Heart right ventricle (tissue), 16 donors: Measurements from ENCODE around the gene GRK1. TPM values are rescaled to one million over a fixed set of nuclear protein-coding genes. Genes with fewer than 3 reads are reported as not detected.

Source experiments
- ATAC-seq, 8 donors: fragments of 200-7000 bp; cut with Tn5 transposase; one replicate each; pipeline ENCODE4 v1.9.1; 2020; ENCODE audit warnings: mild to moderate bottlenecking in 8 of 8, moderate library complexity in 8 of 8, moderate number of reproducible peaks in 1 of 8
- DNase-seq, 2 donors: peaks; one replicate each; pipeline ENCODE4 v3.0.0-alpha.2; 2020
- H3K27ac ChIP-seq, 10 donors: fragments of 200-600 bp; sonication (generic) in 2 of 10; one replicate each; pipeline versions ENCODE4 v1.5.0 to v1.8.0; 2020 to 2022; ENCODE audit warnings: mild to moderate bottlenecking in 3 of 10
- H3K27me3 ChIP-seq, 7 donors: fragments of 200-600 bp; one replicate each; pipeline ENCODE4 v1.8.0; 2021 to 2022; ENCODE audit warnings: mild to moderate bottlenecking in 2 of 7
- H3K36me3 ChIP-seq, 9 donors: fragments of 200-600 bp; sonication (generic) in 1 of 9; one replicate each; pipeline versions ENCODE4 v1.5.0 to v1.8.0; 2020 to 2022; ENCODE audit warnings: mild to moderate bottlenecking in 2 of 9
- H3K4me1 ChIP-seq, 9 donors: fragments of 200-600 bp; sonication (generic) in 1 of 9; one replicate each; pipeline versions ENCODE4 v1.5.0 to v1.8.0; 2020 to 2022; ENCODE audit warnings: mild to moderate bottlenecking in 4 of 9
- H3K4me3 ChIP-seq, 10 donors: fragments of 200-600 bp; sonication (generic) in 2 of 10; one replicate each; pipeline versions ENCODE4 v1.5.0 to v1.8.0; 2020 to 2022; ENCODE audit warnings: mild to moderate bottlenecking in 7 of 10, moderate library complexity in 2 of 10
- H3K9me3 ChIP-seq, 11 donors: fragments of 200-600 bp in 10 of 11; sonication (generic) in 2 of 11; one replicate each; pipeline versions ENCODE4 v1.5.0 to v1.8.0; 2013 to 2022; ENCODE audit warnings: mild to moderate bottlenecking in 2 of 11, control low read depth in 1 of 11, moderate library complexity in 1 of 11
- CTCF ChIP-seq, 9 donors: fragments of 200-600 bp; sonication (generic) in 2 of 9; IDR thresholded peaks; one replicate each; pipeline versions ENCODE4 v1.5.0 to v1.8.0; 2021 to 2022; ENCODE audit warnings: antibody characterized with exemption in 9 of 9, mild to moderate bottlenecking in 5 of 9, moderate library complexity in 1 of 9
- WGBS, 2 donors: extraction: QIAGEN DNeasy Blood & Tissue Kit; methylation state at CpG; one replicate each; pipeline ENCODE4 v1.1.7; 2013; ENCODE audit warnings: inconsistent platforms in 1 of 2; 5-methylcytosine and 5-hydroxymethylcytosine counted together
- intact Hi-C, 10 donors: fragments of 100-400 bp; cut with DNase I; formaldehyde crosslinking; loops; one replicate each; pipeline versions ENCODE4 v1.11.1 to v1.14.2; 2022
- polyA plus RNA-seq, 2 donors: library from polyadenylated mRNA; stranded (reverse); fragments of 200-250 nt; gene quantifications; one replicate each; pipeline ENCODE4 v1.2.3, GENCODE V29; 2013
- total RNA-seq, 10 donors: library from RNA; stranded (reverse); fragmentation: NEBNext Ultra II Directional in 3 of 10; extraction: Animal tissue kit (Norgen Biotek cat#: 25700) in 3 of 10; gene quantifications; one replicate each; pipeline versions ENCODE4 v1.2.1 to v1.2.4, GENCODE V29; 2021 to 2023
- donor health status: Arrhythmogenic right ventricular cardiomyopathy.
- donor health status: ischemic (EF 13 %, LVEDD 7.1; RV severe dilation, severe dysfunction).
- donor health status: healthy with polysubstance abuse.
- donor health status: DM: no; HTN: yes; CAD: no.
- donor health status: DM: no; HTN: no; CAD: no.
- donor health status: ischemic (EF 25% LVEDD 6.9; RV normal size, moderate dysfunction).
- donor health status: ischemic (EF 25% LVEDD 5.7; RV mildly dilated, moderate dysfunction).
- donor health status: healthy.
- donor health status: DM: yes; HTN: yes; CAD: no.
- donor health status: Ischemic cardiomyopathy.
- donor health status: ischemic (EF 35%, LVEDD 5.7; RV mildly dilated, moderate dysfunction).
- donor health status: nonischemic (EF 11% LVEDD 7.7; RV severe dilation, severe dysfunction).
- donor health status: DM: yes; HTN: yes; CAD: no.
- donor health status: PGD.
- donor health status: ischemic (EF 29% LVEDD 5.4; RV normal size, mild dysfunction).
- donor health status: nonischemic (EF 23%, LVEDD 6.1; RV moderate dilation, normal function).

Gene GRK1
- total and polyA plus RNA-seq, 12 donors: 0.01 to 0.79 (median 0.18) TPM; not detected in 4

GRCh38 chr13:113656831-113657671, 10.0 kb upstream of the GRK1 start:
- Histone ChIP-seq H3K9me3 (peaks cover 0 to 19% (median 5%) of the 10 kb centered on the region in 11 donors), H3K4me3 (no peak overlapping the region), H3K36me3 (no peaks in the 10 kb centered on the region), H3K4me1 (no peaks in the 10 kb centered on the region), H3K27ac (no peak overlapping the region), H3K27me3 (peaks cover 0 to 4% (median 0%) of the 10 kb centered on the region in 7 donors)
- 79 to 87% methylated on average over 41 to 42 of the region's 42 CpGs for WGBS, 2 donors
- no peak for TF ChIP-seq CTCF (IDR thresholded peaks at IDR 0.05)
- intact Hi-C loops: no loop called here
- ATAC-seq: peak in 1 of 8 donors; percentile 45
- no peak for DNase-seq

- no peaks in the 10 kb centered on the region for H3K36me3 ChIP-seq
- 88% methylated on average over 46 to 47 of the region's 47 CpGs for WGBS, 2 donors
- H3K4me1 ChIP-seq: no peaks in the 10 kb centered on the region
- intact Hi-C loops: no loop called here
- no peak within 1 kb of the TSS for H3K27ac ChIP-seq
- ATAC-seq (peak in 2 of 8 donors; percentile 9 to 14), DNase-seq (no peak)
- no peak for TF ChIP-seq CTCF (IDR thresholded peaks at IDR 0.05)
- peaks cover 0 to 4% (median 0%) of the 10 kb centered on the region in 7 donors for H3K27me3 ChIP-seq
- peaks cover 0 to 25% (median 5%) of the 10 kb centered on the region in 11 donors for H3K9me3 ChIP-seq
- no peak within 1 kb of the TSS for H3K4me3 ChIP-seq
Observed at GRCh38 chr13:113657851-113658741, 8.9 kb upstream of the GRK1 start, which contains the start of gene ATP4B. TSS of gene ATP4B (minus strand) at chr13:113658198. CDS start at chr13:113658144, 54 bp downstream.

GRCh38 chr13:113658836-113659235, 8.2 kb upstream of the GRK1 start:
- no peak overlapping the region for H3K4me3 ChIP-seq
- 80 to 83% methylated on average over 14 of the region's 14 CpGs for WGBS, 2 donors
- TF ChIP-seq CTCF (IDR thresholded peaks at IDR 0.05): no peak
- no peaks in the 10 kb centered on the region for H3K36me3 ChIP-seq
- H3K9me3 ChIP-seq: peaks cover 0 to 25% (median 5%) of the 10 kb centered on the region in 11 donors
- H3K4me1 ChIP-seq: no peaks in the 10 kb centered on the region
- intact Hi-C loops: no loop called here
- H3K27me3 ChIP-seq: peaks cover 0 to 4% (median 0%) of the 10 kb centered on the region in 7 donors
- DNase-seq (no peak), ATAC-seq (no peak)
- no peak overlapping the region for H3K27ac ChIP-seq

GRCh38 chr13:113659337-113659736, 7.7 kb upstream of the GRK1 start:
- intact Hi-C loops: no loop called here
- H3K4me3 ChIP-seq: no peak overlapping the region
- H3K36me3 ChIP-seq: no peaks in the 10 kb centered on the region
- no peaks in the 10 kb centered on the region for H3K4me1 ChIP-seq
- peaks cover 0 to 4% (median 0%) of the 10 kb centered on the region in 7 donors for H3K27me3 ChIP-seq
- WGBS, 2 donors: 90 to 91% methylated on average over 8 of the region's 8 CpGs
- no peak for DNase-seq
- no peak for ATAC-seq
- TF ChIP-seq CTCF (IDR thresholded peaks at IDR 0.05): no peak
- H3K27ac ChIP-seq: no peak overlapping the region
- peaks cover 0 to 25% (median 5%) of the 10 kb centered on the region in 11 donors for H3K9me3 ChIP-seq
